Duodenal mucosa (tissue), 2 donors: ENCODE results near the gene RAB3D.

Source experiments
- H3K27ac ChIP-seq: one replicate; pipeline ENCODE4 v1.7.0; 2013; ENCODE audit warnings: low read depth, low read length
- H3K27me3 ChIP-seq, 2 donors: one replicate each; pipeline ENCODE4 v1.7.0; 2013; ENCODE audit warnings: low read length in 2 of 2, control low read depth in 1 of 2; ENCODE audit not compliant: insufficient read depth in 2 of 2, control insufficient read depth in 1 of 2
- H3K36me3 ChIP-seq, 2 donors: one replicate each; pipeline ENCODE4 v1.7.0; 2013; ENCODE audit warnings: low read length in 2 of 2, control low read depth in 1 of 2; ENCODE audit not compliant: insufficient read depth in 2 of 2, control insufficient read depth in 1 of 2
- H3K4me1 ChIP-seq, 2 donors: one replicate each; pipeline ENCODE4 v1.7.0; 2013; ENCODE audit warnings: low read length in 2 of 2, control low read depth in 1 of 2; ENCODE audit not compliant: insufficient read depth in 2 of 2, control insufficient read depth in 1 of 2
- H3K4me3 ChIP-seq, 2 donors: one replicate each; pipeline ENCODE4 v1.7.0; 2013; ENCODE audit warnings: low read length in 2 of 2, low read depth in 1 of 2
- H3K9ac ChIP-seq, 2 donors: one replicate each; pipeline ENCODE4 v1.7.0; 2013; ENCODE audit warnings: low read length in 2 of 2, low read depth in 1 of 2
- H3K9me3 ChIP-seq, 2 donors: one replicate each; pipeline ENCODE4 v1.7.0; 2013; ENCODE audit warnings: low read length in 2 of 2, control low read depth in 1 of 2; ENCODE audit not compliant: control insufficient read depth in 1 of 2

RAB3D gene

DNA sequence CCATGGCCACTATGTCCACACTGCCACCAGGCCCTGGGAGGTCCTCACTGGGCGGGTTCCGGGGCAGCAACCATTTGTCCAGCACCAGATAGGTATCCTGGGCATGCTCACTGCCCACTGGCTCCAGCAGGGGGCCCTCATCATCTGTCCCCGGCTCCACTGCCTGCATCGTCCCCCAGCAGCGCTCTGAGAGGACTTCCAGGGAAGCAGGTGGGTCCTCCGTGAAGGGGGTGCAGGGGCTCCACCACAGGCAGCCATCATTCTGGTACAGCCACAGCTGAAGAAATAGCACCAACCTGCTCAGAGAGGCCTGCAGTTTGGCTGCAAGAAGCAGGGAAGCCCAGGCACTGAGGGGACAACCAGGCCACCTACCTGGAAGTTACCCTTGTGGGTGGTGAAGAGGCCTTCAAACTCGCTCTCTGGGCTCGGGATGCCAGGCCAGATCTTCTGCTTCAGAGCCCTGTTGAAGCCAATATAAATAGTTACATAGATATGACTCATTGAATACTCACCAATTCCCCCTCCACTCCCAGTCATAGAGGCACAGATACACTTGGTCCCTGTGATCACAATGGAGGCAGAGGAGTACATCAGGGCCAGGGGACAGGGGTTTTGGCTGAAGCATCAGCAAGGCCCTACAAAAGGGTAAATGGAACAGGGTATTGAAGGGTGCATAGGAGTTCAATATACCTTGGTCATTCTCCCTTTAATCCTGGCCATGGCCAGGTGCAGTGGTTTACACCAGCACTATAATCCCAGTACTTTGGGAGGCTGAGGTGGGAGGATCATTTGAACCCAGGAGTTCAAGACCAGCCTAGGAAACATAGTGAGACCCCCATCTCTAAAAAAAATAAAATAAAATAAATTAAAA is 39.1 kb upstream of the RAB3D start:
- H3K9ac ChIP-seq: no peak overlapping the region
- peaks cover 26 to 46% of the 10 kb centered on the region in 2 donors for H3K4me1 ChIP-seq
- H3K27ac ChIP-seq: no peak overlapping the region

DNA sequence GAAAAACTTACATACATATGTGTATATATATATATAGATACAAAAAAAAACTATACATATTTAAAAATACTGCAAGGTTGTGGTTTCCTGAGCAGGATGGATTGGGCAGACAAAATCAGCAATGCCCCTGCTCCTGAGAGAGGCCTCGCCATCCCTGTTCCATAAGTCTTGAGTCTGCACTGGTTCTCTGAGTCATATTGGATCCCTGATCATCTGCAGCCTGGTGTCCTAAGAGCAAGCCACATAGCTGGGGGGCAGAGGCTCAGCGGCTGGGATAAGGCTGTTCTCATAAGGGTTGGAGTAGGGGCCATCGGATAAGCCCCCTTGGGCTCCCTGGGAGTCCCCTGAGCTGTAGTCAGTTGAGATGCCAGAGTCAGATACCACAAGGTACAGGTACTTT is 38.3 kb upstream of the RAB3D start:
- Histone ChIP-seq H3K4me1 (peaks cover 24 to 39% of the 10 kb centered on the region in 2 donors), H3K9me3 (no peaks in the 10 kb centered on the region), H3K36me3 (no peaks in the 10 kb centered on the region), H3K27me3 (no peaks in the 10 kb centered on the region), H3K27ac (no peak overlapping the region), H3K4me3 (no peak overlapping the region), H3K9ac (no peak overlapping the region)

More for the DNA sequence above, 39.1 kb upstream of the RAB3D start:
- Histone ChIP-seq H3K36me3 (no peaks in the 10 kb centered on the region), H3K4me3 (no peak overlapping the region), H3K27me3 (no peaks in the 10 kb centered on the region), H3K9me3 (no peaks in the 10 kb centered on the region)

GRCh38 chr19:11377237-11377636 is 37.8 kb upstream of the RAB3D start:
- Histone ChIP-seq H3K9me3 (no peaks in the 10 kb centered on the region), H3K36me3 (no peaks in the 10 kb centered on the region), H3K4me3 (no peak overlapping the region), H3K27me3 (no peaks in the 10 kb centered on the region), H3K9ac (no peak overlapping the region), H3K27ac (no peak overlapping the region), H3K4me1 (peaks cover 24 to 37% of the 10 kb centered on the region in 2 donors)

- no peaks in the 10 kb centered on the region for H3K9me3 ChIP-seq
- H3K27me3 ChIP-seq: no peaks in the 10 kb centered on the region
- H3K27ac ChIP-seq: peak overlapping the region; percentile 82
- peak overlapping the region; percentile 74 to 80 for H3K4me3 ChIP-seq
- no peaks in the 10 kb centered on the region for H3K36me3 ChIP-seq
- H3K4me1 ChIP-seq: peaks cover 14 to 23% of the 10 kb centered on the region in 2 donors
- peak overlapping the region; percentile 73 to 78 for H3K9ac ChIP-seq
Observed at GRCh38 chr19:11375143-11375948, 35.9 kb upstream of the RAB3D start.

DNA sequence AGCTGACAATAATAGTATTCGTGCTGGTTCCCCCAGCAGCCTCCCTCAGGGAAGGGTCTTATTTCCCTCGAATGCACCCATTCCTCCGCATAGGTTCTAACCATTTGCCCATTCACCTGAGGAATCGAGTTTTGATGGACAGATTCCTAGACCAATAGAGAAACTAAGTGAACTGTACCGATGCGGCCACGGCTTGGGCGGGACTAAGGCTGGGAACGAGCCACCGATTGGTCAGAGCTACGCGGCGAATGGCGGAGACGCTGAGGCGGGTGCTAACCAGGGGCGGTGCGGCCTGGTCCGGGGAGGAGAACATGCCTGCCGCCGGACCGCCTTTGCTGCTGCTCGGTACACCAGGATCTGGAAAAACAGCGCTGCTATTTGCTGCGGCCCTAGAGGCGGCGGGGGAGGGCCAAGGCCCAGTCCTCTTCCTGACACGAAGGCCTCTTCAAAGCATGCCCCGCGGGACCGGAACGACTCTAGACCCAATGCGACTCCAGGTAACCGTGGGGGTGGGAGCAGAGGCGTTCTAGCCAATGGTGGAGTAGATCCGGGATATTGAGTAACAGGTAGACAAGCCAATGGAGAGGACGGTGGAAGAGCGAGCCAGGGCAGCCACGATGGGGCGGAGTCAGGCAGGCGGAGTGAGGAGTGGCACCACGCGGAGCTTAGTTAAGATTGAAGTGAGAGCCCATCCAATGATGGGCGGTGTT is 35.1 kb upstream of the RAB3D start, which contains the start of gene SWSAP1:
Gene SWSAP1, plus strand, starts transcription at position 234 of the 710 bp plus-strand sequence. Its CDS starts 15 bp downstream, at position 249.
- Histone ChIP-seq H3K27me3 (no peaks in the 10 kb centered on the region), H3K4me3 (peak within 1 kb of the TSS; percentile 75 to 80), H3K9me3 (no peaks in the 10 kb centered on the region), H3K27ac (peak within 1 kb of the TSS; percentile 85), H3K36me3 (no peaks in the 10 kb centered on the region), H3K4me1 (peaks cover 12 to 20% of the 10 kb centered on the region in 2 donors), H3K9ac (peak within 1 kb of the TSS; percentile 78 to 79)

GRCh38 chr19:11373885-11374432 is 34.5 kb upstream of the RAB3D start:
- Histone ChIP-seq H3K27ac (no peak overlapping the region), H3K9ac (peak overlapping the region; percentile 51 to 79), H3K4me1 (peaks cover 12 to 20% of the 10 kb centered on the region in 2 donors), H3K4me3 (peak overlapping the region; percentile 65 to 75), H3K27me3 (no peaks in the 10 kb centered on the region), H3K9me3 (no peaks in the 10 kb centered on the region), H3K36me3 (no peaks in the 10 kb centered on the region)

DNA sequence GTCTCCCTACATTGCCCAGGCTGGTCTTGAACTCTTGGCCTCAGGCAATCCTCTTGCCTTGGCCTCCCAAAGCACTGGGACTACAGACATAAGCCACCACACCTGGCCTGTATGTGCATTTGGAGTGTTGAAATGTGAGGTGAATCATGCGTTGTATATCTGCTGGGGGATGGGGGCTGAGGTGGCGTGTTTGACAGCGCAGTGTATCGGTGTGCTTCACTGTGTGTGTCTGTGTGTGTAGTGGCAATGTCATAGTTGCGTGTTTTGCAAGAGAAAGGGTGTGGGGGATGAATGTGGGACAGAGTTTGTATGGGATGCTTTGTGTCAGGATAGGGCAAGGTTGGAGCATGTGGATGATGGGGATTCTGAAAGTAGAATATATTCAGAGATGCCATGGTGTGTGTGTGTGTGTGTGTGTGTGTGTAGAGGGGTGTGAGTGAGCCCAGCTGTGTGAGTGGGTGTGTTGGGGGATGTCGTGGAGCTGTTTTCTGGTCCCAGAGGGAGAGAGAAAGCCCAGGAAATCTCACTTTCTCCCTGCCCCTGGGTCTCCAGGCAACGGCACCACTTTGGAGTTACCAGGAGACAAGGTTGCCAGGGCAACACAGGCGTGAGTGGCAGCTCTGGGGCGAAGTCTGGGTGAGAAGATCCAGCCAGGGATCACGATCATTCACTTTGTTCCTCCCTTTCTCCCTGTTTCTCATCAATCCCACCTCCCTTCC is 33.9 kb upstream of the RAB3D start:
- peak overlapping the region; percentile 51 to 79 for H3K9ac ChIP-seq
- no peak overlapping the region for H3K27ac ChIP-seq

GRCh38 chr19:11370744-11371143 is 31.3 kb upstream of the RAB3D start:
- H3K4me3 ChIP-seq: no peak overlapping the region
- H3K9me3 ChIP-seq: no peaks in the 10 kb centered on the region
- H3K4me1 ChIP-seq: peaks cover 10 to 14% of the 10 kb centered on the region in 2 donors
- H3K9ac ChIP-seq: no peak overlapping the region
- no peak overlapping the region for H3K27ac ChIP-seq
- H3K36me3 ChIP-seq: peaks cover 0 to 3% of the 10 kb centered on the region in 2 donors
- H3K27me3 ChIP-seq: no peaks in the 10 kb centered on the region

More for the DNA sequence above, 33.9 kb upstream of the RAB3D start:
- no peaks in the 10 kb centered on the region for H3K36me3 ChIP-seq
- no peaks in the 10 kb centered on the region for H3K9me3 ChIP-seq
- no peaks in the 10 kb centered on the region for H3K27me3 ChIP-seq
- peaks cover 12 to 20% of the 10 kb centered on the region in 2 donors for H3K4me1 ChIP-seq
- H3K4me3 ChIP-seq: peak overlapping the region; percentile 65 to 75

GRCh38 chr19:11367528-11367927 is 28.1 kb upstream of the RAB3D start:
- Histone ChIP-seq H3K36me3 (peaks cover 0 to 6% of the 10 kb centered on the region in 2 donors), H3K4me3 (no peak overlapping the region), H3K4me1 (no peaks in the 10 kb centered on the region), H3K9ac (no peak overlapping the region), H3K9me3 (no peaks in the 10 kb centered on the region), H3K27me3 (no peaks in the 10 kb centered on the region), H3K27ac (no peak overlapping the region)
